Smooth muscle cell (in vitro differentiated cells): ENCODE data around the gene UBA6. TPM values are rescaled to one million over a fixed set of nuclear protein-coding genes. Genes with fewer than 3 reads are reported as not detected.

Experiments
- DNase-seq: peaks from one replicate; lab custom pipeline; 2025; ENCODE audit not compliant: unreplicated experiment; lab: John Stamatoyannopoulos, UW
- H2AFZ ChIP-seq: fragments of 200-600 bp; sonication (generic); 2 replicates; pipeline ENCODE4 v1.6.0; 2016; ENCODE audit warnings: antibody characterized with exemption, low read depth, mild to moderate bottlenecking
- H3F3A ChIP-seq: fragments of 200-600 bp; sonication (generic); 2 replicates; pipeline ENCODE4 v1.6.0; 2017; ENCODE audit warnings: antibody characterized with exemption, low read depth
- H3K27ac ChIP-seq: fragments of 200-600 bp; sonication (generic); 2 replicates; pipeline ENCODE4 v1.5.1; 2016; ENCODE audit warnings: low read depth, mild to moderate bottlenecking
- H3K27me3 ChIP-seq: fragments of 200-600 bp; sonication (generic); 2 replicates; pipeline ENCODE4 v1.6.1; 2016; ENCODE audit warnings: low read depth, mild to moderate bottlenecking
- H3K36me3 ChIP-seq: fragments of 200-600 bp; sonication (generic); 2 replicates; pipeline ENCODE4 v1.5.1; 2016; ENCODE audit warnings: low read depth
- H3K4me1 ChIP-seq: fragments of 200-600 bp; sonication (generic); 2 replicates; pipeline ENCODE4 v1.5.1; 2016; ENCODE audit warnings: low read depth
- H3K4me2 ChIP-seq: fragments of 200-600 bp; sonication (generic); 2 replicates; pipeline ENCODE4 v1.6.0; 2016; ENCODE audit warnings: mild to moderate bottlenecking
- H3K4me3 ChIP-seq: fragments of 200-600 bp; sonication (generic); 2 replicates; pipeline ENCODE4 v1.5.1; 2016; ENCODE audit warnings: mild to moderate bottlenecking
- H3K79me2 ChIP-seq: fragments of 200-600 bp; sonication (generic); 2 replicates; pipeline ENCODE4 v1.6.0; 2016; ENCODE audit warnings: low read depth, mild to moderate bottlenecking
- H3K9ac ChIP-seq: fragments of 200-600 bp; sonication (generic); 2 replicates; pipeline ENCODE4 v1.6.0; 2016; ENCODE audit warnings: low read depth
- H3K9me3 ChIP-seq: fragments of 200-600 bp; sonication (generic); replicated peaks from 2 replicates; pipeline ENCODE4 v1.5.1; 2016; ENCODE audit warnings: low read depth
- H4K20me1 ChIP-seq: fragments of 200-600 bp; sonication (generic); 2 replicates; pipeline ENCODE4 v1.6.0; 2016; ENCODE audit warnings: low read depth
- CTCF ChIP-seq: fragments of 200-600 bp; sonication (generic); IDR thresholded peaks from 2 replicates; pipeline ENCODE4 v1.5.1; 2017; ENCODE audit warnings: borderline replicate concordance, mild to moderate bottlenecking, antibody characterized with exemption; ENCODE audit not compliant: insufficient read depth, poor library complexity, severe bottlenecking
- WGBS: methylation state at CpG from one replicate; pipeline ENCODE4 v1.1.7; 2016; ENCODE audit warnings: low lambda C conversion rate; 5-methylcytosine and 5-hydroxymethylcytosine counted together
- polyA plus RNA-seq: library from polyadenylated mRNA; unstranded; fragments of >200 nt; fragmentation: Nextera tagmentation; extraction: Ambion mirVana; gene quantifications from 2 replicates; pipeline ENCODE4 v1.2.1, GENCODE V29; 2016
- total RNA-seq: library from RNA; depleted of rRNA; stranded (reverse); fragments of >200 nt; gene quantifications from 2 replicates; pipeline ENCODE4 v1.2.3, GENCODE V29; 2014

The UBA6 gene
- total and polyA plus RNA-seq, 2 experiments from 2014 or later = 15.7 to 271 TPM

DNA sequence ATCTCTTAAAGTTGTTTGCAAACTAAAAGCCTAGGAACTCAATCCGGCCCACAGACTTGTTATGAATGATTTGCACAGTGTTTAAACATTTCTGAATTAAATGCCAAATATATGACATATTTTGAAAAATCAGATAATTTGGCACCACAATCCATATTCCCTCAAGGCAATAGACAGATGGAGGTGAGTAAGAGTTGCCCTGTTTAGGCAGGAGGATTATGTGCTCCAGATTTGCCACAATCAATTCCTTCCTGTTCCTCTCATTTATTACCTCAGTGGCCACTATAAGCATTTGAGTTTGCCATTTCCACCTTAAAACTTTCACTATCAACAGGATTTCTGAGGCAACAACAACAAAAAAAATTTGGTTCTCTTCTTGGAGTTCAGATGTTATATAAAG, 18.7 kb downstream of the UBA6 start:
- no peak for DNase-seq
- H3K27me3 ChIP-seq = no peaks in the 10 kb centered on the region
- H3K4me2 ChIP-seq = no peak overlapping the region
- peaks cover 2% of the 10 kb centered on the region for H3F3A ChIP-seq
- H3K9me3 ChIP-seq = no peaks in the 10 kb centered on the region
- H3K9ac ChIP-seq = no peak overlapping the region
- H3K4me1 ChIP-seq = peaks cover 6% of the 10 kb centered on the region
- no peak overlapping the region for H2AFZ ChIP-seq
- peaks cover 26% of the 10 kb centered on the region for H3K36me3 ChIP-seq
- peaks cover 39% of the 10 kb centered on the region for H3K79me2 ChIP-seq
- H3K4me3 ChIP-seq = no peak overlapping the region
- no peak overlapping the region for H3K27ac ChIP-seq
- H4K20me1 ChIP-seq = peaks cover 4% of the 10 kb centered on the region
- no peak for TF ChIP-seq CTCF
- 100% methylated on average over 1 of the region's 1 CpG for WGBS

- Histone ChIP-seq H3K4me2 (no peak overlapping the region), H3F3A (no peaks in the 10 kb centered on the region), H3K9me3 (no peaks in the 10 kb centered on the region), H3K79me2 (peaks cover 27% of the 10 kb centered on the region), H3K36me3 (peaks cover 31% of the 10 kb centered on the region), H4K20me1 (peaks cover 4% of the 10 kb centered on the region), H3K27me3 (no peaks in the 10 kb centered on the region), H3K9ac (no peak overlapping the region), H3K27ac (peak overlapping the region; percentile 49), H3K4me1 (peaks cover 6% of the 10 kb centered on the region), H2AFZ (no peak overlapping the region), H3K4me3 (no peak overlapping the region)
- DNase-seq = no peak
- TF ChIP-seq CTCF = no peak
- 91% methylated on average over 2 of the region's 2 CpGs for WGBS
Measured at GRCh38 chr4:67680581-67681222, 20.3 kb downstream of the UBA6 start.

- no peak overlapping the region for H3K27ac ChIP-seq
- peaks cover 10% of the 10 kb centered on the region for H3K79me2 ChIP-seq
- 95% methylated on average over 2 of the region's 2 CpGs for WGBS
Measured at GRCh38 chr4:67678612-67679011, 22.3 kb downstream of the UBA6 start.

More at GRCh38 chr4:67678612-67679011, 22.3 kb downstream of the UBA6 start:
- Histone ChIP-seq H3K36me3 (peaks cover 49% of the 10 kb centered on the region), H4K20me1 (peaks cover 4% of the 10 kb centered on the region), H3F3A (no peaks in the 10 kb centered on the region), H3K9me3 (no peaks in the 10 kb centered on the region), H3K4me2 (no peak overlapping the region), H3K4me3 (no peak overlapping the region), H2AFZ (no peak overlapping the region), H3K9ac (no peak overlapping the region), H3K4me1 (no peaks in the 10 kb centered on the region), H3K27me3 (no peaks in the 10 kb centered on the region)
- DNase-seq = no peak
- TF ChIP-seq CTCF = no peak
